Lower leg skin (tissue), 3 donors: ENCODE data around the gene TMEM63A.
"Not testable (repeated sequence)": the region's sequence is repeated elsewhere in the genome, so short reads cannot be mapped to it uniquely, and the experiment has no call there.

ENCODE experiments used
- CTCF ChIP-seq, 3 donors: fragments of 450-650 bp; IDR thresholded peaks; one replicate each; pipeline ENCODE4 v1.5.1; 2016; ENCODE audit warnings: antibody characterized with exemption in 3 of 3, mild to moderate bottlenecking in 3 of 3, moderate library complexity in 2 of 3
- POLR2A ChIP-seq, 2 donors: fragments of 450-650 bp; IDR thresholded peaks; one replicate each; pipeline ENCODE4 v1.6.1; 2016 to 2017; ENCODE audit warnings: antibody characterized with exemption in 2 of 2, mild to moderate bottlenecking in 1 of 2, moderate library complexity in 1 of 2

DNA sequence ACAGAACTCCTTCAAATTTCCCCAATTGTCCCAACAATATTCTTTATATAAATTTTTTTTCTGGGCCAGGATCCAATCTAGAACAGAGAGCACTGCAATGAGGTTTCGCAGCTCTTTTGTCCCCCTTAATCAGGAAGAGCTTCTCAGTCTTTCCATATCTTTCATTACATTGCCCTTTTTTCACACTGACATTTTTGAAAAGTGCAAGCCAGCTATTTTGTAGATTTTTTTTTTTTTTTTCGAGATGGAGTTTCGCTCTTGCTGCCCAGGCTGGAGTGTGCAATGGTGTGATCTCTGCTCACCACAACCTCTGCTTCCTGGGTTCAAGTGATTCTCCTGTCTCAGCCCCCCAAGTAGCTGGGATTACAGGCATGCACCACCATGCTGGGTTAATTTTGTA lies 75.4 kb downstream of the TMEM63A start:
- TF ChIP-seq POLR2A, CTCF (IDR thresholded peaks at IDR 0.05): not testable (repeated sequence)
